ENCODE data around the gene PXK.

The PXK gene

DNA sequence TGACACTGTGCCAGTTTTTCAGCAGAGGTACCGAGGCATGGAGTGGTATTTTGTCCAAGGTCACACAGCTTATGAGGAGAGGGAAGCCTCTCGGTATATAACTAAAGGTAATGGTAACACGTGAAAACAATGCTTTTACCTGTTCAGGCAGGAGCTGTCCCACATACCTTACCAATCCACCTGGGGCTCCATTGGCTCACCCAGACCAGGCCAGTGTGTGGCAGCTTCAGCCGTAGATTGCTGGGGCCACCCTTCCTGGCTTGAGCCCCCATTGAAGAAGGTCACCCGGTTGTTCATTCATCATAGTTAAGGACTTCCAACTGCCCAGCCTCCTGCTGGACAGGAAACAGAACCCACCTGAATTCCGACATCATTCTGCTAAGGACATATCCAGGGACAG, 35.8 kb upstream of the PXK start:
- Histone ChIP-seq H3K9ac (ENCODE audit: low read length) (no peak overlapping the region), H3K4me1 (ENCODE audit: control insufficient read depth, insufficient read depth, low read length) (peaks cover 3% of the 10 kb centered on the region; the same call in 1 of the 2 replicates), H3K36me3 (ENCODE audit: control insufficient read depth, insufficient read depth, low read length) (no peaks in the 10 kb centered on the region; the same call in 1 of the 2 replicates), H3K9me3 (ENCODE audit: control insufficient read depth, insufficient read depth, low read depth, low read length) (peaks cover 4% of the 10 kb centered on the region; the same call in 1 of the 2 replicates), H3K27ac (ENCODE audit: low read depth, low read length) (no peak overlapping the region), H3K27me3 (ENCODE audit: control insufficient read depth, insufficient read depth, low read length) (peaks cover under 1% of the 10 kb centered on the region; the same call in 1 of the 2 replicates), H3K4me3 (ENCODE audit: low read depth, low read length) (no peak overlapping the region)

DNA sequence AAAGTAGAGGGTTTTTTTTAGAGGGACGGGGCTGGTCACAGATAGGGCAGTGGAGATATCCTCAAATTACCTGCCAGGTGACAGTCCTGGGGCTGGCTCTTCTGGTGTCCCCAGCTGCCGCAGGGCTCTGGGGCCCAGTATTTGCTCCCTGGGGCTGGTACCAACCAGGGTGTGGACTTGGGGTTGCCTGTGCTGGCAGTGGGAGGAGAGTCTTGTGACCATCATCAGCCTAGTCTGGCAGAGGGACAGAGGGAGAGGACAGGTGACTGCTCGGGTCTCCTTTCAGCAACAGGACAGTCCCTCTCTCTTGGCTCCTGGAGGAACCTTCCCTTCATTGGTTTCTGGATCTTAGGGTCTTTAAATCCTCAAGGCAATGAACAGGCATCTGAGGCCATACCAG, 34.5 kb upstream of the PXK start:
- Histone ChIP-seq H3K27me3 (ENCODE audit: control insufficient read depth, insufficient read depth, low read length) (peaks cover 8% of the 10 kb centered on the region), H3K27ac (ENCODE audit: low read depth, low read length) (no peak overlapping the region), H3K4me1 (ENCODE audit: control insufficient read depth, insufficient read depth, low read length) (peaks cover 3% of the 10 kb centered on the region; the same call in 1 of the 2 replicates), H3K4me3 (ENCODE audit: low read depth, low read length) (no peak overlapping the region), H3K9ac (ENCODE audit: low read length) (peak overlapping the region; percentile 4), H3K36me3 (ENCODE audit: control insufficient read depth, insufficient read depth, low read length) (no peaks in the 10 kb centered on the region; the same call in 1 of the 2 replicates), H3K9me3 (ENCODE audit: control insufficient read depth, insufficient read depth, low read depth, low read length) (peaks cover 5% of the 10 kb centered on the region; the same call in 1 of the 2 replicates)

- H3K36me3 ChIP-seq (ENCODE audit: control insufficient read depth, insufficient read depth, low read length) = no peaks in the 10 kb centered on the region
- peaks cover 3% of the 10 kb centered on the region; the same call in 1 of the 2 replicates for H3K4me1 ChIP-seq (ENCODE audit: control insufficient read depth, insufficient read depth, low read length)
- peaks cover 8% of the 10 kb centered on the region for H3K27me3 ChIP-seq (ENCODE audit: control insufficient read depth, insufficient read depth, low read length)
- no peak overlapping the region for H3K4me3 ChIP-seq (ENCODE audit: low read depth, low read length)
- no peak overlapping the region for H3K27ac ChIP-seq (ENCODE audit: low read depth, low read length)
- H3K9ac ChIP-seq (ENCODE audit: low read length) = no peak overlapping the region
- H3K9me3 ChIP-seq (ENCODE audit: control insufficient read depth, insufficient read depth, low read depth, low read length) = peaks cover 5% of the 10 kb centered on the region; the same call in 1 of the 2 replicates
Measured at GRCh38 chr3:58299075-58299474, 33.6 kb upstream of the PXK start.

GRCh38 chr3:58299839-58300516, 32.7 kb upstream of the PXK start:
- H3K27me3 ChIP-seq (ENCODE audit: control insufficient read depth, insufficient read depth, low read length) = peaks cover 8% of the 10 kb centered on the region
- H3K27ac ChIP-seq (ENCODE audit: low read depth, low read length) = no peak overlapping the region
- H3K9me3 ChIP-seq (ENCODE audit: control insufficient read depth, insufficient read depth, low read depth, low read length) = peaks cover 5% of the 10 kb centered on the region; the same call in 1 of the 2 replicates
- no peaks in the 10 kb centered on the region for H3K36me3 ChIP-seq (ENCODE audit: control insufficient read depth, insufficient read depth, low read length)
- no peak overlapping the region for H3K4me3 ChIP-seq (ENCODE audit: low read depth, low read length)
- peaks cover 3% of the 10 kb centered on the region; the same call in 1 of the 2 replicates for H3K4me1 ChIP-seq (ENCODE audit: control insufficient read depth, insufficient read depth, low read length)
- H3K9ac ChIP-seq (ENCODE audit: low read length) = no peak overlapping the region

DNA sequence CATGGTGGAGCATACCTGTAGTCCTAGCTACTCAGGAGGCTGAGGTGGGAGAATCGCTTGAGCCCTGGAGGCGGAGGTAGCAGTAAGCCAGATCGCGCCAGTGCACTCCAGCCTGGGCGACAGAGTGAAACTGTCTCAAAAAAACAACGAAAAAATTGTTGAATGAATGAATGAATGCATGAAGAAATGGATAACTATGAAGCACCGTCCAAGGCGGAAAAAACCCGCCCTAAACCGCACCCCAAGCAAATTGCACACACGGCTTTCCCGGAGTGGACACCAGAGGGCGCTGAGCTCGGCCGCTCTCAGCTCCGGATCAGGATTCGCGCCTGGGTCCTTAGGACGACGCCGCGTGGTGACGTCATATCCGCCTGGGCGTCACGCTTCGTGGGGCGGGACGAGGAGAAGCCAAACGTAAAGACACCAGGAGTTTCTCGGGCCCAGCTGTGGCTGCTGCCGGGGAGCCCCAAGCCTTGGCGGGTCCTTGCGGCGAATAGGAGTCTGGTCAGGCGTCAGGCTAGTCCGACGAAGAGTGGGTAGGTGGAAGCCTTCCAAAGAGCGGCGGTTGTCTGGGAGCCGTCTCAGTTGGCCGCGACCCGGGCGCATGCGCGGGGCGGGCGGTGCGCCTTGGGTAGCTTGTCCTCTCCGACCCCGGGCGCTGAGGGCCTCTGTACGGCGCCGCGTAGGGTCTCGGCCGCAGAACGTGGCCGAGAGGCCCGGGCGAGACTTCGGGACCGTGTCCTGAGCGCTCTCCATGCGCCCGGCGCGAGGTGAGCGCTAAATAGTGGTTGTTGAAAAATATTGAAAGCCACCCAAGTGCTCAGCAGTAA, 26.6 kb upstream of the PXK start, which contains the start of the genes HTD2 and RPP14:
HTD2 (plus strand) TSS at position 639 of the 830 bp plus-strand sequence. CDS start 11,094 bp downstream, outside the sequence.
RPP14 (plus strand) TSS at position 364 of the 830 bp plus-strand sequence. CDS start 4,085 bp downstream, outside the sequence.
- H3K36me3 ChIP-seq (ENCODE audit: control insufficient read depth, insufficient read depth, low read length) = peaks cover 26% of the 10 kb centered on the region
- 0 out of 2 replicates have a peak, but pooled peaks cover 2% of the 10 kb centered on the region for H3K4me1 ChIP-seq (ENCODE audit: control insufficient read depth, insufficient read depth, low read length)
- H3K9me3 ChIP-seq (ENCODE audit: control insufficient read depth, insufficient read depth, low read depth, low read length) = peaks cover 5% of the 10 kb centered on the region; the same call in 1 of the 2 replicates
- peaks cover 8% of the 10 kb centered on the region for H3K27me3 ChIP-seq (ENCODE audit: control insufficient read depth, insufficient read depth, low read length)
- H3K9ac ChIP-seq (ENCODE audit: low read length) = peak within 1 kb of the TSS; percentile 99
- H3K27ac ChIP-seq (ENCODE audit: low read depth, low read length) = peak within 1 kb of the TSS; percentile 100
- H3K4me3 ChIP-seq (ENCODE audit: low read depth, low read length) = peak within 1 kb of the TSS; percentile 99

- no peak overlapping the region for H3K27ac ChIP-seq (ENCODE audit: low read depth, low read length)
- H3K4me1 ChIP-seq (ENCODE audit: control insufficient read depth, insufficient read depth, low read length) = 0 out of 2 replicates have a peak, but pooled peaks cover 2% of the 10 kb centered on the region
- H3K4me3 ChIP-seq (ENCODE audit: low read depth, low read length) = peak overlapping the region; percentile 99
- H3K9ac ChIP-seq (ENCODE audit: low read length) = peak overlapping the region; percentile 99
- H3K36me3 ChIP-seq (ENCODE audit: control insufficient read depth, insufficient read depth, low read length) = peaks cover 40% of the 10 kb centered on the region
- no peaks in the 10 kb centered on the region for H3K9me3 ChIP-seq (ENCODE audit: control insufficient read depth, insufficient read depth, low read depth, low read length)
- H3K27me3 ChIP-seq (ENCODE audit: control insufficient read depth, insufficient read depth, low read length) = no peaks in the 10 kb centered on the region
Measured at GRCh38 chr3:58307639-58308215, 25.0 kb upstream of the PXK start.

DNA sequence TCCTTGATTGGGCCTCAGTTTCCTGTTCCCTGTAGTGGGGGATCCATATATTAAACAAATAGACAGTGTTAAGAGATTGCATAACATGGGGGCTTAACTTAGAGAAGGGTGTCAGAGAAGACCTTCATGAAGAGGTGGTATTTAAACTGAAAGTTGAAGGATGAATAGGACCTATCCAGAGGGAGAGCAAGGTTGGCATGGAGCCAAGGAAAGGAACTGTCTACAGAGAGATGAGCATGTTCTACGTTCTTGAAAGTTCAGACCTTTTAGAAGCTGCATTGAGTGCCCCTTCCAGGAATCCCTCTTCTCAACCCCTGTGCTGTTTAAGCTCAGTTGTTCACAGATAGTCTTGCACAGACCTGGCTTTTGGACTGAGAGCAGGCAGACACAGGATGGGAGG, 24.0 kb upstream of the PXK start:
- no peak overlapping the region for H3K27ac ChIP-seq (ENCODE audit: low read depth, low read length)
- H3K27me3 ChIP-seq (ENCODE audit: control insufficient read depth, insufficient read depth, low read length) = no peaks in the 10 kb centered on the region
- 0 out of 2 replicates have a peak, but pooled peaks cover 2% of the 10 kb centered on the region for H3K4me1 ChIP-seq (ENCODE audit: control insufficient read depth, insufficient read depth, low read length)
- H3K9ac ChIP-seq (ENCODE audit: low read length) = no peak overlapping the region
- no peaks in the 10 kb centered on the region for H3K9me3 ChIP-seq (ENCODE audit: control insufficient read depth, insufficient read depth, low read depth, low read length)
- peaks cover 49% of the 10 kb centered on the region for H3K36me3 ChIP-seq (ENCODE audit: control insufficient read depth, insufficient read depth, low read length)
- no peak overlapping the region for H3K4me3 ChIP-seq (ENCODE audit: low read depth, low read length)

DNA sequence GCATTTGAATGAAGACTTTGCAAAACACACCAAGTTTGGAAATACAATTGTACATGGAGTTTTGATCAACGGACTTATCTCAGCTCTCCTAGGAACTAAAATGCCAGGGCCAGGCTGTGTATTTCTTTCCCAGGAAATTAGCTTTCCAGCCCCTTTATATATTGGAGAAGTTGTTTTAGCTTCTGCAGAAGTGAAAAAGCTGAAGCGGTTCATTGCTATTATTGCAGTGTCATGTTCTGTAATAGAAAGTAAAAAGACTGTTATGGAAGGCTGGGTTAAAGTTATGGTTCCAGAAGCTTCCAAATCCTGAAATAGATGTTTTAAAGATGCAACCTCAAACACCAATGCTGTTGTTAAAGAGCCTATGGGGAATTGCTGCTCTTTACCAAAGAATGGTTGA, 14.9 kb upstream of the PXK start:
- peaks cover 65% of the 10 kb centered on the region for H3K36me3 ChIP-seq (ENCODE audit: control insufficient read depth, insufficient read depth, low read length)
- H3K27ac ChIP-seq (ENCODE audit: low read depth, low read length) = no peak overlapping the region
- H3K27me3 ChIP-seq (ENCODE audit: control insufficient read depth, insufficient read depth, low read length) = no peaks in the 10 kb centered on the region
- peaks cover 17% of the 10 kb centered on the region for H3K4me1 ChIP-seq (ENCODE audit: control insufficient read depth, insufficient read depth, low read length)
- no peak overlapping the region for H3K9ac ChIP-seq (ENCODE audit: low read length)
- H3K9me3 ChIP-seq (ENCODE audit: control insufficient read depth, insufficient read depth, low read depth, low read length) = no peaks in the 10 kb centered on the region
- H3K4me3 ChIP-seq (ENCODE audit: low read depth, low read length) = no peak overlapping the region

DNA sequence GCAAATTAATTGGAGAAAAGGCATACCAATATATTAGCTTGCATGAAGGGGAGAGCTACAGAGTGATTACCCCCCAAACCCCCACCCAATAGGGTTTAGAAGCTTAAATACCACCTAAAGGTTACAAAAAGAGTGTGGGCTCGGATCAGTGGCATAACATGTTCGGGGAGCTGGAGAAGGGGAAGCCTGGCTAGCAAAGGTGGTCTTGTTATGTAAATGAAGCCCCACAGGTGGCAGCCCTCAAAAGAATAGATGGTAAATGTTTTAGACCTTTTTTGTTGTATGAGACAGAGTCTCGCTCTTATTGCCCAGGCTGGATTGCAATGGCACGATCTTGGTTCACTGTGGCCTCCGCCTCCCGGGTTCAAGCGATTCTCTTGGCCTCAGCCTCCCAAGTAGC, 10.9 kb upstream of the PXK start:
- Histone ChIP-seq H3K4me1 (ENCODE audit: control insufficient read depth, insufficient read depth, low read length) (peaks cover 21% of the 10 kb centered on the region), H3K36me3 (ENCODE audit: control insufficient read depth, insufficient read depth, low read length) (peaks cover 32% of the 10 kb centered on the region), H3K27ac (ENCODE audit: low read depth, low read length) (peak overlapping the region; percentile 66), H3K9me3 (ENCODE audit: control insufficient read depth, insufficient read depth, low read depth, low read length) (no peaks in the 10 kb centered on the region), H3K4me3 (ENCODE audit: low read depth, low read length) (no peak overlapping the region), H3K9ac (ENCODE audit: low read length) (peak overlapping the region; percentile 19), H3K27me3 (ENCODE audit: control insufficient read depth, insufficient read depth, low read length) (no peaks in the 10 kb centered on the region)

DNA sequence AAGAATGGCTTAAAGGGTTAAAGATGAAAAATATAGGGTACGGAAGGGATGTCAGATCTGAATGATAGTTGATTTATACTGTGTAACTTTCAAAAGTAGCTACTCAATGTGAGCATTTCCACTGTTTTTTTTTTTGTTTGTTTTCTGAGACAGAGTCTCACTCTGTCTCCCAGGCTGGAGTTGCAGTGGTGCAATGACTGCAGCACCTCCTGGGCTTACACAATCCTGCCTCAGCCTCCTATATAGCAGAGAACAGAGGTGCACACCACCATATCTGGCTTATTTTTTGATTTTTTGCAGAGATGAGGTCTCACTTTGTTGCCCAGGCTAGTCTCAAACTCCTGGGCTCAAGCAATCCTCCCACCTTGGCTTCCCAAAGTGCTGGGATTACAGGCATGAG, 9.9 kb upstream of the PXK start:
- peaks cover 22% of the 10 kb centered on the region for H3K36me3 ChIP-seq (ENCODE audit: control insufficient read depth, insufficient read depth, low read length)
- no peak overlapping the region for H3K9ac ChIP-seq (ENCODE audit: low read length)
- no peaks in the 10 kb centered on the region for H3K27me3 ChIP-seq (ENCODE audit: control insufficient read depth, insufficient read depth, low read length)
- H3K4me1 ChIP-seq (ENCODE audit: control insufficient read depth, insufficient read depth, low read length) = peaks cover 21% of the 10 kb centered on the region
- H3K27ac ChIP-seq (ENCODE audit: low read depth, low read length) = 0 out of 2 replicates have a peak overlapping the region, but pooled peaks have one; percentile 66
- no peaks in the 10 kb centered on the region for H3K9me3 ChIP-seq (ENCODE audit: control insufficient read depth, insufficient read depth, low read depth, low read length)
- H3K4me3 ChIP-seq (ENCODE audit: low read depth, low read length) = no peak overlapping the region
